KMS-11 (cell line): ENCODE results near the gene FXYD5.

ENCODE experiments used
- H2AFZ ChIP-seq: fragments of 200-600 bp; sonication (generic); 2 replicates; pipeline ENCODE4 v1.6.1; 2016; ENCODE audit warnings: antibody characterized with exemption, mixed run types, low read depth
- H3K27ac ChIP-seq: fragments of 200-600 bp; sonication (generic); 2 replicates; pipeline ENCODE4 v1.6.1; 2016; ENCODE audit warnings: mild to moderate bottlenecking, mixed run types
- H3K27me3 ChIP-seq: fragments of 200-600 bp; sonication (generic); 2 replicates; pipeline ENCODE4 v1.6.1; 2017; ENCODE audit warnings: mild to moderate bottlenecking, low read depth, mixed run types, moderate library complexity; ENCODE audit not compliant: insufficient read depth
- H3K36me3 ChIP-seq: fragments of 200-600 bp; sonication (generic); 2 replicates; pipeline ENCODE4 v1.6.1; 2017; ENCODE audit warnings: mild to moderate bottlenecking, mixed run types; ENCODE audit not compliant: insufficient read depth
- H3K4me1 ChIP-seq: fragments of 200-600 bp; sonication (generic); 2 replicates; pipeline ENCODE4 v1.6.1; 2016; ENCODE audit warnings: mild to moderate bottlenecking, low read depth, mixed run types; ENCODE audit not compliant: poor library complexity, severe bottlenecking
- H3K4me2 ChIP-seq: fragments of 200-600 bp; sonication (generic); 2 replicates; pipeline ENCODE4 v1.7.0; 2016; ENCODE audit warnings: mild to moderate bottlenecking, mixed run types
- H3K4me3 ChIP-seq: fragments of 200-600 bp; sonication (generic); IDR thresholded peaks from 2 replicates; pipeline ENCODE4 v1.6.1; 2017; ENCODE audit warnings: low read depth, low read length, mixed read lengths; ENCODE audit not compliant: insufficient read depth
- H3K79me2 ChIP-seq: fragments of 200-600 bp; sonication (generic); 2 replicates; pipeline ENCODE4 v1.6.1; 2016; ENCODE audit warnings: low read depth, mixed run types; ENCODE audit not compliant: insufficient read depth
- H3K9ac ChIP-seq: fragments of 200-600 bp; sonication (generic); 2 replicates; pipeline ENCODE4 v1.6.1; 2016; ENCODE audit warnings: mild to moderate bottlenecking, mixed run types
- H4K20me1 ChIP-seq: fragments of 200-600 bp; sonication (generic); 2 replicates; pipeline ENCODE4 v1.6.1; 2016; ENCODE audit warnings: mild to moderate bottlenecking, mixed run types; ENCODE audit not compliant: insufficient read depth
- CTCF ChIP-seq: fragments of 200-600 bp; sonication (generic); conservative IDR thresholded peaks from 2 replicates; pipeline ENCODE4 v1.6.1; 2017; ENCODE audit warnings: low read depth, mild to moderate bottlenecking, antibody characterized with exemption, low read length, moderate library complexity, mixed read lengths

The FXYD5 gene

GRCh38 chr19:35140207-35140961, 14.2 kb upstream of the FXYD5 start:
- Histone ChIP-seq H3K9ac (no peak overlapping the region), H3K27ac (no peak overlapping the region), H4K20me1 (no peaks in the 10 kb centered on the region), H3K4me3 (no peak overlapping the region), H3K4me2 (peak overlapping the region; percentile 39; the same call in 1 of the 2 replicates), H3K4me1 (peaks cover 7% of the 10 kb centered on the region), H3K36me3 (no peaks in the 10 kb centered on the region), H3K79me2 (no peaks in the 10 kb centered on the region), H2AFZ (peak overlapping the region; percentile 57; the same call in 1 of the 2 replicates), H3K27me3 (peaks cover 13% of the 10 kb centered on the region; the same call in 1 of the 2 replicates)
- no peak for TF ChIP-seq CTCF

GRCh38 chr19:35140962-35141836, 13.3 kb upstream of the FXYD5 start:
- H3K36me3 ChIP-seq = no peaks in the 10 kb centered on the region
- peak overlapping the region; percentile 80 for H3K4me2 ChIP-seq
- H3K4me1 ChIP-seq = peaks cover 7% of the 10 kb centered on the region
- TF ChIP-seq CTCF = peak; percentile 28; the same call in 1 of the 2 replicates
- no peak overlapping the region for H3K9ac ChIP-seq
- no peaks in the 10 kb centered on the region for H4K20me1 ChIP-seq
- H3K79me2 ChIP-seq = no peaks in the 10 kb centered on the region
- no peak overlapping the region for H3K27ac ChIP-seq
- H3K4me3 ChIP-seq = no peak overlapping the region
- peaks cover 13% of the 10 kb centered on the region; the same call in 1 of the 2 replicates for H3K27me3 ChIP-seq
- peak overlapping the region; percentile 57 for H2AFZ ChIP-seq

GRCh38 chr19:35141837-35142605, 12.5 kb upstream of the FXYD5 start:
- H3K27me3 ChIP-seq = peaks cover 13% of the 10 kb centered on the region; the same call in 1 of the 2 replicates
- no peak for TF ChIP-seq CTCF
- peaks cover 7% of the 10 kb centered on the region for H3K4me1 ChIP-seq
- peak overlapping the region; percentile 49 for H2AFZ ChIP-seq
- H3K36me3 ChIP-seq = no peaks in the 10 kb centered on the region
- H3K4me3 ChIP-seq = no peak overlapping the region
- H3K9ac ChIP-seq = no peak overlapping the region
- H4K20me1 ChIP-seq = no peaks in the 10 kb centered on the region
- peak overlapping the region; percentile 80 for H3K4me2 ChIP-seq
- no peaks in the 10 kb centered on the region for H3K79me2 ChIP-seq
- H3K27ac ChIP-seq = no peak overlapping the region

GRCh38 chr19:35142606-35143230, 11.8 kb upstream of the FXYD5 start:
- TF ChIP-seq CTCF = no peak
- Histone ChIP-seq H3K4me2 (no peak overlapping the region), H3K27ac (no peak overlapping the region), H3K4me3 (no peak overlapping the region), H3K4me1 (peaks cover 7% of the 10 kb centered on the region), H3K79me2 (no peaks in the 10 kb centered on the region), H4K20me1 (no peaks in the 10 kb centered on the region), H3K9ac (no peak overlapping the region), H3K36me3 (no peaks in the 10 kb centered on the region), H2AFZ (no peak overlapping the region), H3K27me3 (peaks cover 13% of the 10 kb centered on the region; the same call in 1 of the 2 replicates)
